Measurements from ENCODE around the gene MTRR.

The MTRR gene

DNA sequence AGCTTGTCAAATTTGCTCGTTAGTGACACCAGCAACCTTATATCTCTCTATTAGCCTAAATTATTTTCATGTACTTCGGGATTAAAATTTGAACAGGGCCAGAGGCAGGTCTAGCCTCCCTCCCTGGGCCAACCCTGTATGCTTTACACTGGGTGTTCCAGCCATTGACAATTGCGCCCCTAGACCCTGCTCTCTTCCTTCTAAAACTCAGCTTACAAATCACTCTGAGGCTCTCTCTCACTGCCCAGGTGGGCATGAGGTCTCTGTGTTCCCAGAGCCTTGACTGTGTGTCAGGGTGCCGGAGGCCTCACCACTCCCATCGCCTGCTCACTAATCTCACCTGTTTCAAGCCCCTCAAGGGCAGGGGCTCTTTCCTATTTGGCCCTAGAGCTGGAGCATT is 11.6 kb upstream of the MTRR start:
- DNase-seq (ENCODE audit: low spot score), result no peak

DNA sequence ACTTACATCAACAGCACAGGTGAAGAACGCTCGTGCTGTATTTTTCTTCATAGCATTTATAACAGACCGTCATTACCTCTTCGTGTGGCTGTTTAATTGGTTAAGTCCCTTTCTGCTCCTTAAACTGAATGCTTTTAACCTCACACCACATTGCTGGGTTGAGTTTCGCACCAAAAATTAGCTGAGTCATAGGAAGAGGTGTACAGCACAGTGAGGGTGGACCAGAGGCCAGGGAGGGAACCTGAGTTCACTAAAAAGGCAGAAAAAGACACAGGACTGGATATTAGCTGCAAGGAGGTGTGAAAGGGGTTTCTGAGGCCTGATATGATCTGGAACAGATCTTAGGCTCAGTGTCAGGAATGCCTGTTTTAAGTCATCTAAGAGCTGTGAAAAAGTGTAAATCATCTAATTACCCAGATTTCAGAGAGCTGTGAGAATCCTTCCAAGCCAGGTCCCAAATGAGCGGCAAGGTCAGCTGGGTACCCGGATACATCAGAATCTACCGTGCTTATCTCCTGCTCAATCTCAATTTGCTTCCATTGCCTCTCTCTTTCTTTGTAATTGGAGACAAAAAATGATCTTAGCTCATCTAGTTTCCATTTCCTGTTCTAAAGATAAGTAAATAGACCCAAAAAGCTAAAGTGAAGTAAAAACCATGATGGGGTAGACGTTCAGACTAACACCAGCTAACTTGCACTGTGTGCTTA is 10.9 kb upstream of the MTRR start:
- DNase-seq (ENCODE audit: low spot score), result no peak

DNA sequence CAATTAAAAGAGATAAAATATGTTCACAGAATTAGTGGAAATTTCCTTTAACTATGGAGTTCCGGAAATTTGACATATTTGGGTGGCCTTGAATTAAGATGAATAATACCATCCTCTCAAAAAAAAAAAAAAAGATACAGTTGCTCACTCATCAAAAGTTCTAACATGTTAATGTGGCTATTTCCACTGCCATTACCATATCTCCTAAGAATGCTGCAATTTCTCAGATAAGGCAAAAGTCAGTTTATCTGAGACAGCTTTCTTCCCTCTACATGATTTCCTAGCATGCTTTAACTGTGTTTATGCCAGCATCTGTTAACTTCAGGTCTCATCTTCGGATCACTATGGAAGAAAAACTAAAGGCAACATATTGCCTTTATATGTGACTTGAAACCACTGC is 2.8 kb upstream of the MTRR start:
- no peak for DNase-seq (ENCODE audit: low spot score)

DNA sequence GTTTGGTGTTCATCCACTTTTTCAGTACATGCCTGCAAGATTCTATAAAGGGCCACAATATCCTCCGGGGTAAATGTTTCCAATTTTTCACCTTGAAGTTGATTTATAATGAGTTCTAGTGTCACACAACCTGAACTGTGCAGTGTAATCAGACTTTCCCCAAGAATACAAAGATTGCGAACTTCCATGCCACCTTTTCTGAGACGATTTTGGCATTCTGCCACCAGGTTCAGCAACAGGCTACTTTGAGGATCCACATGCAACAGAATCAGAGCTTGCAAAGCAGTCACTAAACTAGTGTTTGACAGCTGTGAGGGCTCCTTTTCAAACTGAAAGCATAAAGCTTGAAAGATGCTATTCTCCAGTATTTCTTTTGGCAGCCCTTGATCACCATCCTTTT is 1.7 kb upstream of the MTRR start:
- DNase-seq (ENCODE audit: low spot score), result no peak

DNA sequence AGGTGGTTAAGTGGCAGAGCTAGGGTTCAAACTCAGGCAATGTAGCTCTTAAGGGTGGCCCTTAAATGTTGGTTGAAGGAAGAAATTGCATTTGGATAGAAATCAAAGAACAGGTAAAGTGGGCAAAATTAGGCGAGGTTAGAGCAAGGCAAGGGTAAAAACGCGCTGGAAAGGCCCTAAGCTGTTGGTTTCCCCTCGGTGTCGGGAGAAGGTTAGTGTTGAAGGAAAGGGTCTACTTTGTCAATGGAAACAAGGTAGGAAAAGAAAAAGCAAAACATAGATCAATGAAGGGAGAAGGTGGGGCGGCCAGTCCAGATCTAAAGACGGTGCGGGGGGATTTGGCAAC is 548 bp upstream of the MTRR start:
- DNase-seq (ENCODE audit: low spot score), result no peak

DNA sequence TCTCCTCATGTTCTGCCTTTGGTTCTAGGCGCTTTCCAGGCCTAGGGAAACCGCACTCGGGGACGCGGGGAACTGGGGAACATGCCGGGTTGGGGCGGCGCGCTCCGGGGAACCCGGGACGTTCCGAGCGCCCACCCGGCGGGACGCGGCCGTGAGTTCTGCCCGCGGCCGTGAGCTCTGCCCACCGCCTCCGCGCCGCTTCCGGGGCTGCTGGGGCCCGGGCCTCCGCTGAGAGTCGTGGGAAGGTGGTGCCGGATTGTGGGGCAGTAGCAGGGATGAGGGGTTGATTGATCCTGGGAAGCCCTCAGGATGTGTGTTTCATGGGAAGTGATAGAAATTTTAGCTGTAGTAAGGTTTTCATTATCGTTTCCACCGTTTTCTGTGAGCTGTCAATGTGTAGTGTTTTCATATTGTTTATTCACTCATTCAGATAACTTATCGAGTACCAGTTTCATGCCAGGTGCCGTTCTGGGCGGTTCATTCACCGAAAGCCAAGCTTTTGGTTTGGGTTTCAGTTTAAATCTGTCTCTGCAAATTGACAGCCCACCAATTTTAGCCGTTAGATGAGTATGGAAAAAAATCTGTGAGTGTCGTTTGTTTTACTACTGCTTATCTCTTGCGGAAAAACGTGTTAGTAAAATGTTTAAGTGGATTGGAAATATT is 657 bp downstream of the MTRR start:
- peak; percentile 54 for DNase-seq (ENCODE audit: low spot score)

DNA sequence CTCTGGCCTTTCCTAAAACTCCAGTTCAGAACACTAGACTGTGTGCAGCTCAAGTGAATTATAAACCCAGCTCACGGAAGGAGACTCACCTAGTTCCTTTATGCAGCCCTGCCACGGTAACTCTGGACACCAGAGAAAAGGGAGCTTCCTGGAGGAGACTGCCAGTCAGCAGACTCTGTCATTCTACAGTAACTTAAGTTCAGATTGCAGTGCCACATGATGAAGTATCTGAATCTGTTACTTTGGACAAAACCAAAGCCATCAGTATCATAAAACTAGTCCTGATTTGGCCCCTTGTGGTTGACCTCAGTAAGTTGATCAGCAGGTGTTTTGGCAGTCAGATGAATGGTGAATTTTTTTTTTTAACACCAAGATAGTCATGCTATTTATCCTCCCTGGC is 2.7 kb downstream of the MTRR start:
- DNase-seq (ENCODE audit: low spot score), result peak; percentile 47

DNA sequence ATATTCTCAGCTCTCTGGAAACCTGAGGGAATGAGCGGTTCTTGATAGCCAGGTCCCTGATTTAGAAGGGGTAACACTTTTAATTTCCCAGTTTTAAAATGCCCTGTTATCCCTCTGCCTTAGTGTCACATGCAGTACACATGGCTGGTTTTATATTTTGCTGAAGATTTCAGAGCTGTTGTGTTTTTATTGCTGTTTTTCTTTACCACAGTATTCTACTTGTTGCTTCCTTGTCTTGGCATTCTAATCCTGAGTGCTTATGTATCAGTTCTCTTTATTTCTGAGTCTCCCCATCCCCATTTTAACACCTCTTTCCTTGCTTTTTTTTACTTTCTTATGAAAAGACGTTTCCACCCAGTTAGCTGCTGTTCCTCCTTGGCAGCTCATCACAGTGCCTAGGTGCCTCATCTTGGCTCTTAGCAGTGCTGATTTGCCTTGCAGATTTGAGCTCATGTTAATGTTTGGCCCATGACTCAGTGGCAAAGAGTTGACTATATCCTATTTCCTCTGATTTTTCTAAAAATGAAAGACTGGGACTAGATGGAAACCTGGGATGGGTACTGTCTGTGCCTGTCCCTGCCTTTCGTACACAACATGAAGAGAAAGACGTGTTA is 3.7 kb downstream of the MTRR start:
- DNase-seq (ENCODE audit: low spot score), result no peak

DNA sequence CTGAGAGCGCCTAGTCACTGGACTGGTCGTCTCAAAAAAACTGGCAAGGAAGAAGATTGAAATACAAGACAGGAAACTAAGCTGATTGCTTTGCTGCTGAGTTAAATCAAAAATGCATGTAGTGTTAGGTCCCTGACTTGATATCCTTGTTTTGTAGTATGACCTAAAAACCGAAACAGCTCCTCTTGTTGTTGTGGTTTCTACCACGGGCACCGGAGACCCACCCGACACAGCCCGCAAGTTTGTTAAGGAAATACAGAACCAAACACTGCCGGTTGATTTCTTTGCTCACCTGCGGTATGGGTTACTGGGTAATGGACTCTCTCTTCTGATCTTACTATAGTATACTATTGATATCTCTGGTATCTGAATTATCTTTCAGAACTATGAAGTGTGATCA is 4.3 kb downstream of the MTRR start:
- no peak for DNase-seq (ENCODE audit: low spot score)

DNA sequence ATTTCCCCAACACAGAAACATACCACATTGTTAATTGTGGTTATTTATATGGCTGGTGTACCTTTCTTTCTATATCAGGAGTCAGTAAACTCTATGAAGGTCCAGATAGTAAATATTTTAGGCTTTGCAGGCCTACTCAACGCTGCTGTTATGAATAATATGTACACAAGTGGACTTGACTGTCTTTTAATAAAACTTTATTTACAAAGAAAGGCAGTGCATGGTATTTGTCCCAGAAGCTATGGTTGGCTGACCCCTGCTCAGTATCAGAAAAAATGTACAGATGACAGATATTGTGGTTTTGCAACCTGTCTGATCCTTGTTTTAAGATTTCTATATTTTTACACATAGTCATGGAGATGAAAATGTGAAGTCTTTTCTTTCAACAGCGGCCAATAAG is 5.7 kb downstream of the MTRR start:
- no peak for DNase-seq (ENCODE audit: low spot score)

DNA sequence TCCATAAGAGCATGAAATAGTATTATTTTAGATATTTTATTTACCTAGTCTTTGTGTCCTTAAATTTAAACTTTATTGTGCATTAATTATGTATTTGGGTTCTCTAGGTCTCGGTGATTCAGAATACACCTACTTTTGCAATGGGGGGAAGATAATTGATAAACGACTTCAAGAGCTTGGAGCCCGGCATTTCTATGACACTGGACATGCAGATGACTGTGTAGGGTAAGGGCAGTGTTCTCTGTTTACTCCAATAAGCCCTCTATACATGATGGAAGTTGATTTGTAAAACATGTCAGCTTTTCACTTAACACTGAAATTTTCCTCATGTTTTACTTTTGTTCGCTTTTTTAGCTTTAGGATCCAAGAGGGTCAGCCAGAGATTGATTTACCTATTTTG is 6.2 kb downstream of the MTRR start:
- DNase-seq (ENCODE audit: low spot score), result no peak

DNA sequence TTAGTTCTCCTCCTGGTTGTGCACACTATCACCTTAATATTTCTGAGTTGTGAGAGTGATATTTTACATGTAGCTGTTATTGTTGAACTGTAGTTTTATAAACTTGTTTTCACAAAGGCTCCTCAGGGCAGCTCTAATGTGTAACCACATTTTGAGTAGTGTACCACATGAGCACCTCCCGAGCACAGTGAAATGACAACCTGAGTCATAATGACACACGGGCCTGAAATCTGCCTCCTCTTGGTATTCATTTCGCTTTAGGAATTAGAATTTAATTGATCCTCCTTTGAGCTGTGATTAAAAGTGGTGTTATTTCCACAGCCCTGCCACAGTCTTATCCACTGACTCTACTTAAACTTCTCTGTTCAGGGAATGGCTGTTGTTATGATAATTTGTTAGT is 7.9 kb downstream of the MTRR start:
- DNase-seq (ENCODE audit: low spot score), result no peak

DNA sequence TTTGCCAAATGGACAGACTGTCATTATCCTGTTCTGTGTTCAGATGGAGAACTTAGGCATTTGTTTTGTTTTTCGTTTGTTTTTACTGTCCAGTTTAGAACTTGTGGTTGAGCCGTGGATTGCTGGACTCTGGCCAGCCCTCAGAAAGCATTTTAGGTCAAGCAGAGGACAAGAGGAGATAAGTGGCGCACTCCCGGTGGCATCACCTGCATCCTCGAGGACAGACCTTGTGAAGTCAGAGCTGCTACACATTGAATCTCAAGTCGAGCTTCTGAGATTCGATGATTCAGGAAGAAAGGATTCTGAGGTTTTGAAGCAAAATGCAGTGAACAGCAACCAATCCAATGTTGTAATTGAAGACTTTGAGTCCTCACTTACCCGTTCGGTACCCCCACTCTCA is 8.9 kb downstream of the MTRR start:
- DNase-seq (ENCODE audit: low spot score), result no peak

DNA sequence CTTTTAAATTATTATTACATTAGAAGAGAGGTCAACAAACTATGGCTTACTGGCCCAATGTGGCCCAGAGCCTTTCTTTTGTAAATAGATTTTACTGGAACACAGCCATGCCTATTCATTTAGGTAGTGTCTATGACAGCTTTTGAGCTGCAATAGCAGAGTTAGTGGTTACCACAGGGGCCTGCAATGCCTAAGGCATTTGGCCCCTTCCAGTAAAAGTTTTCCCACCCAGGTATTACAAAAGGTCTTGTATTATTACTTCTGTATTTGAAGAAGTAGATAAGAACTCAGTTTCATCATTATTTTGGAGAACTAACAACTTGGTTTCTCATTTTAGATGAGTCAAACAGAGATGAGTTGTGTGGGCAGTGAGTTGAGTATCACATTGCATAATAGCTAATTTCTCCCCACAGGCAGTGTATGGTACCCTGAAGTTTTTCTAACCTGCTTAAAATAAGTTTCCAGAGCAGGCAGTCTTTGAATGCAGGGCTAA is 9.5 kb downstream of the MTRR start:
- DNase-seq (ENCODE audit: low spot score), result no peak

DNA sequence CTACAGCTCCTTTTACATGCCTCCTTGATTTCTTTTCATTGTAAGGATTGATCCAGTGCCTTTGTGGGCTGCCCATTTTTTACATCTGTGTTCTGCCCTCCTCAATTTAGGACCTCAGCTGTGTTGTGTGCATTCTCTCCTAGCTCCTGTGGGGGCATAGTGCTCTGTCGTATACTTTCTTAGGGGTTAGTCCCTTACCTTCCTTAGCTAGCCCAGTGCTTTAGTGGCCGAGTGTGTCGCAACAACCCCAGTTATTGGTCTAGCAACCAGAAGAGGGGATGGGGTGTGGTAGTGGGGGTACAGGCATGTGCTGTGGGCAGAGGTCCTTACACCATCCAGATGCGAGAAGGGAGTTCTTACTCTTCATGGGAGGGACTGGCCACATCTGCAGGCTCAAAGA is 12.1 kb downstream of the MTRR start:
- DNase-seq (ENCODE audit: low spot score), result peak; percentile 11

DNA sequence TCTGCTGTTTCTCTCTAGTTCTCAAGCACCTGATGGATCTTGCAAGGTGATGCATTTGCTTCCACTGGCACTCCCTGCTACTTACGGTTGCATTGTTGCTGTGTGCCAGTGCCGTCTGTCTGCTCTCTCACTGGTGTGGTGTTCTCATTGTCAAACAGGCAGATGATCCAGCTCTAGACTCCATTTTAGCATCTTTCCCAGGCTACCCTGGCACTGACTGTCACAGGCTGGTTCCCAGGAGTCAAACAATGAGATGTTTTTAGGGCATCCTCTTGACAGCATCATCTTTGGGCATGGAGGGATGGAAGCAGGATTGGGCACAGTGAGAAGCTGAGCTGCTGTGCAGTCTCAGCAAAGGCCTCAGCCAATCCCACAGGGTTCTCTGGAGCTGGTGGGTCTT is 12.9 kb downstream of the MTRR start:
- no peak for DNase-seq (ENCODE audit: low spot score)

DNA sequence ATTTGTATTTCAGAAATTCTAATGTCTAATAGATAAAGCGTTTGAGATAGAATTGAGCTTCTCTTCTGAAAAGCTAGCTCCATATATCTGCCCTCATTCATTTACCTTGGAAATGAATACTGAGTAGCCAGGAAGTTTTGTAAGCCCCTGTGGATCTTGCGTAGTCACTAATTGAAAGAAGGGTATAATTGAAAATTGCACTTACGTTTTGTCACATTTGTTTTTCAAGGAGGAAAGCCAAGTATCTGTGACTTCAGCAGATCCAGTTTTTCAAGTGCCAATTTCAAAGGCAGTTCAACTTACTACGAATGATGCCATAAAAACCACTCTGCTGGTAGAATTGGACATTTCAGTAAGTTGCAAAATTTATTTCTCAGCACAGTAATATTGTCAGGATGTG is 14.0 kb downstream of the MTRR start:
- no peak for DNase-seq (ENCODE audit: low spot score)

DNA sequence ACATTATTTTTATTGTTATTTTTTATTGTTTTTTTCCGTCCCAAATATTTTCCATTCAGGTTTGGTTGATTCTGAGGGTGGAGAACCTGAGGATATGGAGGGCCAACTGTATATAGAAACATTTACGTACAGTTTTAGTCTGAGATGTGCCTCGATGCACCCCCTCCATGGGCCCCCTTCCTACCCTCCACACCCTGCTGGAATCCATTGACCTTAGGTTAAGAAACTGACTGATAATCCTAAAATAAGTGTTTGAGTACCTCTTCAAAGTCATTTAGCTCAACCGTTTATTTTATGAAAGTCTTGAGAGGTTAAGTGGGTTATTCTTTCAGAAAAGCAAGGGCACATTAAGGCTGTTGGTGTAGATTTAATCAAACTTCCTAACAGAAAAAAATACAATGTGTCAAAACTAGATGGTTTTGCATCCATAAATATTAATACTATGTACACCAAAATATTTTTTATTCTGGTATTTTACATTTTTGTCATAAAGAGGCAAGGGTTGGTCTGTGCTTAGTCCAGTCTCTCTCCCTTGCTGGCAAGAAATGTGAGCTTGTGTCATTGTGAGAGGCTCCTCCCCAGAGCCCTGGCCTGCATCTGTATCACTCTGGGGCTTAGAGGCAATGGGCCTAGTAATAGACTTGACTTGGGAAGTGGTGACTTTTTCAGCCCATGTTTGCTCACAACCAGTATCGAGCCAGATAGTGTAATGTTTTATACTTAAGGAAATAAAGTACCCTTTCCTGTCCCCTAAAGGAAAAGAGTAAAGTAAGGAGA is 15.7 kb downstream of the MTRR start:
- no peak for DNase-seq (ENCODE audit: low spot score)

DNA sequence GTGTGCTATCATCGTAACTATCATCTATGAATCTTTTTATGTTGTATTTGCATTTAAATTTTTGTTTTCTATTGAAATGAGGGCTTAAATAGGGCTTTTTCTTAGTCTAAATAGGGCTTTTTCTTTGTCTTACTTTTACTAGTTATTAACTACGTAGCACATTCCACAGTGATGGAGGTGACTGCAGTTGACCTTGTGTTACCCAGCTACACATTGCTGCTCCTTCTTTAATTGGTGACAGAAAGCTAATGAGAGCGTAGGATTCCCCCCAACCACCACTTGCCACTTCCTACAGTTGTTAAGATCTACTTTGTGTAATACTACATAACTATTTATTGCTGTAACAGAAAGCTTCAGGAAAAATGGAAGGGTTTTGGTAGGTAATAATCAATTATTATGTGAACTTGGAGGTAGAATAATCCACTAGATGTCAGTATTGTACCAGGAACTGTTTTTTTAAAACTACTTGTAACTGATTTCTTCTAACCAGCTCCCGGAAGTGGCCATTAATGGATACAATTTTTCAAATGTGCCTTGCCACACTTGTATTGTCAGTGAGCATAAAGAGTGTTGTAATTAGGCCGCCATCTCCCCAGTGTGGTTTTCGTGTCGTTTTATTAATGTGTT is 18.0 kb downstream of the MTRR start:
- peak; percentile 61 for DNase-seq (ENCODE audit: low spot score)

DNA sequence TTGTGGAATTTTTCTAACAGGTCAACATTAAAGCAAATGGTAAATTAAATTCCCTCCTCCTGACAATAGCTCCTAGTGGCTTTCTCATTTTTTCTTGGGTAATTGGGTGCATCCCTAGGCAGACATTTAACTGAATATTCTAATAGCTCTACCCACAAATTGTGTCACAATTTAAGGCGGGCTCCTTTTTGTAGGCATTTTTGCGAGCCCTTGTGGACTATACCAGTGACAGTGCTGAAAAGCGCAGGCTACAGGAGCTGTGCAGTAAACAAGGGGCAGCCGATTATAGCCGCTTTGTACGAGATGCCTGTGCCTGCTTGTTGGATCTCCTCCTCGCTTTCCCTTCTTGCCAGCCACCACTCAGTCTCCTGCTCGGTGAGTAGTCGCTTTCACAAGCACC is 20.0 kb downstream of the MTRR start:
- DNase-seq (ENCODE audit: low spot score), result no peak

DNA sequence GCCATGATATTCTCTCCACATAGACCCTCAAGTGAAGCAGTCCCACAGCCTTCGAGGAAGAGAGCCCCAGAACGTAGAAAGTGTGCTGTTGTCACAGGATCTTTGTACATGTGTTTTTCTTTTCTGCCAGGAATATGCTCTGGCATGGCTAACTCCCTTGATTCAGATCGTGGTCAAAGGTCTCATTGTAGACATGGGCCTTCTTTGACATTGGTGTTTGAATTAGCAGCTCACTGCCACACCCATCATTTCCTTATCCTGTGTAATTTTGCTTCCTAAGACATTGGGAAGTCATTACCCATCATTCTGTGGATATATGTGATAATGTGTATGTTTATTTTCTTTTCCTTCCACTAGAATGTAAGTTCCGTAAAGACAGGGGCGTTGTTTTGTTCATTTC is 25.5 kb downstream of the MTRR start:
- DNase-seq (ENCODE audit: low spot score), result no peak

DNA sequence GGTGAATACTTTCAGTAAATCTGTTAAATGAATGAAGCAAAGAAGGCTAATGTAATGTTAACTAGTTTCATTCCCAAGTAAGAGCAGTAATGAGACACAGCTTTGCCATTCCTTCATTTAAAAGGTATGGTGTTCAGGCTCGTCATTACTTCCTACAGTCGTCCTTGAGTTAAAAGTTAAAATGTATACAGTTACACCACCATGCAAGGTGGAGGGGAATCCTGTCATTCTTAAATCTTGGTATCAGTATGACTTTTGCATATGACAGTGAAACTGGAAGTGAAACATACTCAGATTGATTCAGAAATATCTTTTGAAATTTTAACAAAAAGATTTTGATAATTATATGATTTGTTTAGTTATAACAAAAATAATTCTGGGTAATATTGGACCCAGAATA is 25.9 kb downstream of the MTRR start:
- no peak for DNase-seq (ENCODE audit: low spot score)

Data from NAMALWA (cell line).